Measurements from ENCODE around the gene KRAS.

- no peak for TF ChIP-seq POLR2A (IDR thresholded peaks at IDR 0.05)
- no peak for TF ChIP-seq CTCF (IDR thresholded peaks at IDR 0.05)
These were observed 5.2 kb downstream of the KRAS start for GRCh38 chr12:25245491-25245890.
